GM06990 (cell line): ENCODE measurements around the gene ZBTB7A.

Source experiments
- DNase-seq: peaks from one replicate; pipeline ENCODE4 v3.0.0-alpha.2; 2011; ENCODE audit not compliant: insufficient read length; ENCODE audit errors: extremely low read depth
- H3K27me3 ChIP-seq: replicated peaks from 2 replicates; pipeline ENCODE4 v1.6.0; 2011; ENCODE audit warnings: low read length; ENCODE audit not compliant: control insufficient read depth, insufficient read depth
- H3K36me3 ChIP-seq: 2 replicates; pipeline ENCODE4 v1.5.1; 2011; ENCODE audit warnings: low read length; ENCODE audit not compliant: control insufficient read depth, insufficient read depth
- H3K4me3 ChIP-seq: replicated peaks from 2 replicates; pipeline ENCODE4 v1.5.1; 2011; ENCODE audit warnings: low read depth, mild to moderate bottlenecking, control low read depth, low read length
- CTCF ChIP-seq: IDR thresholded peaks from 2 replicates; pipeline ENCODE4 v1.5.1; 2011; ENCODE audit warnings: low read length, control low read depth, mild to moderate bottlenecking, inconsistent platforms; ENCODE audit not compliant: insufficient read depth, poor library complexity, severe bottlenecking

Gene ZBTB7A

GRCh38 chr19:4069331-4069959 lies 2.7 kb upstream of the ZBTB7A start:
- DNase-seq, result no peak
- no peak overlapping the region for H3K4me3 ChIP-seq
- H3K36me3 ChIP-seq, result no peaks in the 10 kb centered on the region
- no peak for TF ChIP-seq CTCF
- H3K27me3 ChIP-seq, result no peaks in the 10 kb centered on the region

GRCh38 chr19:4068047-4068966 lies 1.6 kb upstream of the ZBTB7A start:
- no peak for DNase-seq
- no peak for TF ChIP-seq CTCF
- no peaks in the 10 kb centered on the region for H3K27me3 ChIP-seq
- H3K36me3 ChIP-seq, result peaks cover 1% of the 10 kb centered on the region; the same call in 1 of the 2 replicates
- peak overlapping the region; percentile 87 for H3K4me3 ChIP-seq

GRCh38 chr19:4067396-4068046 lies 822 bp upstream of the ZBTB7A start:
- Histone ChIP-seq H3K36me3 (peaks cover 7% of the 10 kb centered on the region), H3K27me3 (no peaks in the 10 kb centered on the region), H3K4me3 (peak overlapping the region; percentile 87)
- no peak for TF ChIP-seq CTCF
- DNase-seq, result no peak

- Histone ChIP-seq H3K27me3 (no peaks in the 10 kb centered on the region), H3K4me3 (peak overlapping the region; percentile 87), H3K36me3 (peaks cover 12% of the 10 kb centered on the region)
- no peak for DNase-seq
- no peak for TF ChIP-seq CTCF
Measured at GRCh38 chr19:4066176-4066606, 508 bp downstream of the ZBTB7A start.

- TF ChIP-seq CTCF, result no peak
Measured at GRCh38 chr19:4065430-4066175, 1.1 kb downstream of the ZBTB7A start.

More at GRCh38 chr19:4065430-4066175, 1.1 kb downstream of the ZBTB7A start:
- Histone ChIP-seq H3K4me3 (peak overlapping the region; percentile 92), H3K36me3 (peaks cover 12% of the 10 kb centered on the region), H3K27me3 (no peaks in the 10 kb centered on the region)
- peak; percentile 96 for DNase-seq
